Measurements from ENCODE around the gene PDE4B.

PDE4B gene

DNA sequence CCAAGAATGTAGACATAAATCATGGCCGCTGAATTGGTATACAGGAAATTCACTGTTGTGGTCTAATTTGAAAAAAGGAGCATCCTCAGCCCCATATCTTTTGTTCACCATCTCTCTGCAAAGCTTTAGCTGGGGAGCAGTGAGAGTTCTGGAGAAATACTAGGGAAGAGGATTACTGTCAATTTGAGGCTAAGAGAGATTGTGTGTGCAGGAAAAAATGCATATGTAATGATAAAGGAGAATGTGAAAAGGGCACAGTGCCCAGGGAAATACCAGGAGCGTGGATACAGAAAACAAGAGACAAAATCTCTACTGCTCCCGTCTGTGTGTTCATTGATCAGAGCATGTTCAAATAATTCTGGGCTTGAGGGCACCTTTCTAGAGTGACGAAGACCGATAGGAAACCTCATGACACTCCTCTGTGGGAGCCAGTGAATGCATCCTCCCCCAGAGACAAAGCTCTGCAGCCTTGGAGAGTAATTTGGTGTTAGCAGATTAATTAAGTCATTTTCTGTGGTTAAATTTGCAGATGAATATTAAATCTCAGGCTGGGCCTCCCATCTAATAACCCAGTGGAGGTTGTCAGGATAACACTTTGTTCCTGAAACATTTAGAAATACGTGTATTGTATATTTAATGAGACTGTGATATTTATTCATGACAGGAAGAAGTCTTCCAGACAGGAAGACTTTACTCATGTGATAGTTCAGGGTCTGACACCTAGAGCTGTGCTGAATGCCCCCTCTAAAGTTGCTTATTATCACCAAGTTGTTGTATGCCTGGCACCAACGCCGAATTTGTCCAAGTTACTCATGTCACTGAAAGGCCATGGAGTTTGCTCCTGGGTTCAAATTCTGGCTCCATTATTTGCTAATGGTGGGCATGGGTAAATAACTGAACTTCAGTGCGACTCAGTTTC is 453.9 kb downstream of the PDE4B start:
- DNase-seq: no peak

DNA sequence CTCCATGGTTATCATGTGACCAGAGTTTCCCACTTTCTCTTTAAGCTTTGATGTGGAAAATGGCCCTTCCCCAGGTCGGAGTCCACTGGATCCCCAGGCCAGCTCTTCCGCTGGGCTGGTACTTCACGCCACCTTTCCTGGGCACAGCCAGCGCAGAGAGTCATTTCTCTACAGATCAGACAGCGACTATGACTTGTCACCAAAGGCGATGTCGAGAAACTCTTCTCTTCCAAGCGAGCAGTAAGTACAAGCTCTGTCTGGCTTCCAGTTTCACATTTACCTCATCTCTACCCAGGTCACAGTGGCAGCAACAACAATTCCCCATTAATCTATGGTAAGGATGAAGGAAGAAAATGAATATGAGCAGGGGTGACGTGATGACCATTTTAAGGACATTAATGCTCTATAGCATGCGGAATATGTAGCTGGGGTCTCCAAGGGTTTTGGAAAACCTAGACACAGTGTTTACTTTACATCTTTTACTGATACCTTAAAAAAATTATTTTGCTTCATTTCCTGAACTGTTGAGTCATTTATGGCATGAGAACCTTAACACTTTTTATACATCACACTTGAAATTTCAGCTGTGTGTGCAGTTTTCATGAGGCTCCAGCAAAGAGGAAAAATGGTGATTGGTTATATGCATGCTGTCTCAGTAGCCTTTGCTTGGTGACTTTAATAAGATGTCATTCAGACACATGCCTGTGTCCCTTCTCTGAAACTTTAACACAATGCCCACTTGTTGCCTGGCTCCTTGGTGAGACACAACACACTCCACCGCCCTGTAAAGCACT is 454.9 kb downstream of the PDE4B start:
- DNase-seq: no peak

DNA sequence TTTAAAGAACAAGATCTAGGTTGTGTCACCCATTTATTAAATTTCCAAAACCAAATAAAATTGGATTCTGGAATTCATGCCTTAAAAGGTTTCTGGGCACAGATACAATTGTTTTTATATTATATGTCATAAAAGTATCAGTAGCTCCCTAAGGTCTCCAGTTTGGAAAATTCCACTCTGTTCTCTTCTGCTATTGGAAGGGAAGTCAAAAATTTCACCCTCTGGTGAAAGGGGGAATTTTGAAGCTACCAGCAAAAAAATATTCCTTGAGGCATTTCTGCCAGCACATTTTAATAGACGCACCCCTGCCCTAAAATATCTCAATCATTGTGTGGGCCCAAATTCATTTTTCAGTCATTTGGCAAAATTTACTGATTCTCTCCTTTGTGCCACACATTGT is 455.6 kb downstream of the PDE4B start:
- no peak for DNase-seq

DNA sequence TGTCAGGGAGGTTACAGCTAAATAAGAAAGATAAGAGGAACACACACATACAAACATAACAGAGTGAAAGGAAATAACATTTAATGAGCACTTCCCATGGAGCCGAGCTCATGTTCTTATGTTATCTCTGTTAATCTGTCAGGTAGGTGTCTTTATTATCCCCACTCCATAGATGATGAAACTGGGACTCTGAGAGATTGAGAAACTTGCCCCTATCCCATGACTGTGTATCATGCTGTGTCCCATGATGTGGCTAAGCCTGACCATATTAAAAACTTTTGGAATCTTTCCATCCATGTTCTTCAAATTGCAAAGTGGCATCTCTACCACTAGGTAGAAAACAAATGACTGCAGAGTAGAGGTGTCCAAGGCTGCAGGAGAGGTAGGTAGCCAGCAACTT is 456.1 kb downstream of the PDE4B start:
- no peak for DNase-seq

DNA sequence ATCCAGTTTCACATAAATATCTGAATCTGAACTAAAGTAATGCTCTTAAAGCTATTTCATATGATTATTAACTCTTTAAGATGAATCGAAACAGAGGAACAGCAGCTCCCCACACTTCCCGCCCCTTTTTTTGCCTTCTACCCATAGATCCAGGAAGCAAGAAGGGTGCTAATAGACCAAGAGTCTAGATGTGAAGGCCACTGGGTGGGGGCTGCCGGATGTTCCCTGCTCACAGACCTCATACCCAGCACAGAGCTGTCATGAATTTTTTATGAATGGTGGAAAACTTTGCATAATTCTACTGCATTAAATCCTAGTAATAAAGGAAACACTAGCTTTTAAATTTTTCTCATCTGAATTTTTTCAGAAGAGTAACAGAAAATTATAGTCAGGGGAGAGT is 457.4 kb downstream of the PDE4B start:
- no peak for DNase-seq

DNA sequence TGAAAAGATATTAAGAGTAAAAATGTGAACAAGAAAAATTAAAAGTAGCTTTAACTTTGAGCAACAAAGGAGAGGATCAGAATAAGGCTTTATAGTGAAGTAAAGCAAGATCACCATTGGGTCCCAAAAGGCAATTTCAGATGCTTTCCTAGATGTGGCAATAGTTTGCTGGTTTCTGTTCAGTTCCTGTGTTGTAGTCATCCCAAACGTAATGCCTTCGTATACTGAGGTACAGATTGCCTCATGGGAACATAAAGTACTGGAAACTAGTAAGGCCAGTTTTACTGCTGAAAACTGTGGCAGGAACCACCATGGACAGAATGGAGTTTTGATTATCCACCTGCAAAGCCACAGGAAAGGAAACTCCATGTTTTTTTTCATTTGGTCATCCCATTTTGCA is 457.8 kb downstream of the PDE4B start:
- DNase-seq: no peak

DNA sequence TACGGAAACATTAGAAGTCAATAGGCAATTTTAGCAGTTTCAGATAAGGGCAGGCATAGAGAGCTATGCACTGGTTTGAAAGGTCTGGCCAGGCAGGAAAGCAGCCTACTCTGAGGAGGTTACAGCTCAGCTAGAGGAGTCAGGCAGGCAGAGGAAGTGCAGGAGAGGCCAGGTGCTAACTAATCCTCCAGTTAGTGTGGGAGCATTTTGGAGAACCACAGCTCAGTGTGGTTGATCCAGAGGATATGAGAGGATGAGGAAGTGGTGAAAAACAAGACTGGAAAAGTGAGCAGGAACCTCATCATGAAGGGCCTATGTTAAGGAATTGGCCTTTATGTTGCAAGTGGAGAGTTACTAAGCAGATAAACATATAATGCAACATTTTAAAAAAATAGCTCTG is 458.9 kb downstream of the PDE4B start:
- no peak for DNase-seq

DNA sequence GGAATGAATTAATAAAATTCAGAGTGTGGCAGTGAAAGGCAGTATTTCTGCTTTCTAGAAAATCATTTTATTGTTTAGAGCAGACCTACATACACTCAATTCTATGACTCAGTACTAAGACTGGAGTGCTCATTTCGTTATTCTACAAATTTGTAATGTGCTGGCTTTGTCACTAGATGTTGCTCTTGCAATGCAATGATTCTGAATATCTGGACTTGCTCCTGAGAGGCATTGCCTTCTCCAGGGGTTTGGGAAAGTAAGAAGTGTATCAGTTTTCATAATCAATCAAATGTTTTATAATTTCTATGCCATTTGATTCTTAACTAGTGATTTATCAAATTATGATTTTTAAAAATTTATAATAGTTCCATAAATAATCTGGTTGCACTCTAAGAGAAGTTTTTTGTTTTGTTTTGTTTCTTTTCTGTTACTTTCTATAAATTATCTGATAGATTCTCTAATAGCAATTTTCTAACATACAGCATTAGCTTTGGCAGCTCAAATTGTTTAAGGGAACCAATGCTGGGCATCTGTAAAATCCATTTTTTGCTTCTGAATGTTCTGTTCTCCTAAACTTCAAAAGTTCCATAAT is 460.7 kb downstream of the PDE4B start:
- peak; percentile 55 for DNase-seq

DNA sequence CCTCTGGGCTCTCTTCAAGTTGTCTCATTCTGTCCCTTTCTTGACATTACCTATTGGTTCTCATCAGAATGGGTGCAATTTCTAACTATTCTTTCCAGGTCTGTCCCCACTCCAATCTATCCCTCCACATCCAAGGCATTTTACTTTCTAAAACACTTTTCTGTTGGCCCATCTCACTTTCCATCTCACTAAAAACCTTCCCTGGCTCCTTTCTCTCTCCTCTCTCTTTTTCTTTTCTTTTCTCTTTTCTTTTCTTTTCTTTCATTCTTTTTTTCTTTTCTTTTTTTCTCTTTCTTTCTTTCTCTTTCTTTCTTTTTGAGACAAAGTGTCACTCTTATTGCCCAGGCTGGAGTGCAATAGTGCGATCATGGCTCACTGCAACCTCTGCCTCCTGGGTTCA is 462.1 kb downstream of the PDE4B start:
- DNase-seq: no peak

DNA sequence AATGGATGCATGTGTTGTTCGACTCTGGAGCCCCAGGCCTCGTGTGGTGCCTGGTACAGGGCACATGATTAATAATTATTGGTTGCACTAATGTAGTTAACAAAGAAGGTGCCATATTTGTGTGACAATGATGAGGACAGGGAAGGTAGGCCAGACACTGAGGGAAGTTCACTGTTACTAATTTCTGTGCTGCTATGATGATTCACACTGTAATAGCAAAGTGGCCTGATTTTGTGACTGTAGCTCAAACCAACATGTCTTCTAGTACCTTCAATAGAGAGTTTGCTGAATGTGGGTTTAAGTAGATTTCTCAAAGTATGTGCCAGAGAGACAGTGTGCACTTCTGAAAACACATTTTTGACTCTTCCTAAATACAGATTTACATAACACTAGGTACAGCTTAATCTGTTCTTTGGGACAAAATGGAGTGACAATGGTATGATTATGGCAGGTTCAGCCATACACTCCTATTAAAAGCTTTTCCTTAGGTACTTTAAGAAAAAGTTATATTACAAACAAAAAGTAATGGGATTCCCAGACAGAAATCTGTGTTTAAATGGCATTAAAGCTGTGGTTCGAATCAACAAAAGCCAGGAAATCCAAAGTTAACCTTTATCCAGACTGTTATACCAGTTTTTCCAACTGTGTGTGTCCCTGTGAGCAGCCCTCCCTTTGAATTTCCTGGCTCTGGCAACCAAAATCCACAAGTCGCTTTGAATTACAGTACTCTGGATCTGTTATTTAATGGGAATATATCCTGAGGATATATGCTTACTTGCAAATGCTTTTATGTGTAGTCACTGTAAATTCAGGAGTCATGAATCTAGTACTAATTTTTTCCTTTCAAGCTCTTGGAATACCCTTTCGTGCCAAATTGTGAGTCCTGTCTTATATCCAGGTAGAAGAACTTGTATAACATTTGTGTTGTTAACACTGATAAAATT is 464.2 kb downstream of the PDE4B start:
- DNase-seq: no peak

DNA sequence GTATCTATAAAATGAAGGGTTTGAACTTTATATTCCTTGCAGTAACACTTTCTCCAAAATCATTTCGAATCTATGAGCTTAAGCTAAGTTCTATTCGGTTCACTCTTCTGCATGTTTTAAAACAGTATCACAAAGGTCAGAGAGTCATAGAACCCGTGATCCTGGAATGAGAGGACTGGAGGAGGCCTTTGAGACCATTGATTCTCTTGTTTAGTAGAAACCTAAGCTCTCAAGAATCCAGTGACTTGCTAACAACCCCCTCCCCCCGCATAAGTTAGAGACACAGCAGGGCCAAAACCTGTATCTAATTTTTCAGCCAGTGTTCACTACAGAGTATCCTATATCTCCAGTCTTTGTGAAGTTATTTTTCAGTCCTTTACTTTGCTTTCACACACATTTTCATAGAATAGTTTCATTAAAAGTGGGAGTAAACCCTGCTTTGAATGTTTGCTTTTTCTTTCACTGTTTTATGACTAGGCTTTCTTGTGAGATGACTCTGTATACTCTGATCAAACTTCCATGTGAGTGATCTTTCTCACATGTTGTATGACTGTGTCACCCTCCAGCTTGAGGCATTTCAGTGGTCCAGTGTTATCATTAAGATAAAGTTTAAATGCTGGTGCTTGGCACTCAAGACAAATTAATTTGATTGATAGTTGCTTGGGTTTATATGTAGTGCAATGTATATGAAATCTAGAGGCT is 465.9 kb downstream of the PDE4B start:
- no peak for DNase-seq

DNA sequence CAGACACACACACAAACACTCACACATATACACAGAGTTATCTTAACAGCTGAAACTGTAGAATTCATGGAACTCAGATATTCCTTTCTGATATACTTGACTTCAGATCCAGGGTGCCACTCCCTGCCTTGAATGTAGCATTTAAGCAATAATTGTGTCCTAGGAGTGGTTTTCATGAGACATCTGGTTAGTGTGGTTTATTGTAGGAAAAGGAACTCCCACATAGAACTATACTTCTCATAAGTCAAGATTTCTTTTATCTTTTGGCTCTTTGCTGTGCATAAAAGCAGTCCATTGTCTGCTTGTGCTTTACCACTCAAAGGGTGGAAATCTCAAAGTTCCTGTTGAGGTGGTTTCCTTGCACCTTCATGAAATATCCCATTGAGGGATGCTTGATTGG is 468.7 kb downstream of the PDE4B start:
- DNase-seq: no peak

DNA sequence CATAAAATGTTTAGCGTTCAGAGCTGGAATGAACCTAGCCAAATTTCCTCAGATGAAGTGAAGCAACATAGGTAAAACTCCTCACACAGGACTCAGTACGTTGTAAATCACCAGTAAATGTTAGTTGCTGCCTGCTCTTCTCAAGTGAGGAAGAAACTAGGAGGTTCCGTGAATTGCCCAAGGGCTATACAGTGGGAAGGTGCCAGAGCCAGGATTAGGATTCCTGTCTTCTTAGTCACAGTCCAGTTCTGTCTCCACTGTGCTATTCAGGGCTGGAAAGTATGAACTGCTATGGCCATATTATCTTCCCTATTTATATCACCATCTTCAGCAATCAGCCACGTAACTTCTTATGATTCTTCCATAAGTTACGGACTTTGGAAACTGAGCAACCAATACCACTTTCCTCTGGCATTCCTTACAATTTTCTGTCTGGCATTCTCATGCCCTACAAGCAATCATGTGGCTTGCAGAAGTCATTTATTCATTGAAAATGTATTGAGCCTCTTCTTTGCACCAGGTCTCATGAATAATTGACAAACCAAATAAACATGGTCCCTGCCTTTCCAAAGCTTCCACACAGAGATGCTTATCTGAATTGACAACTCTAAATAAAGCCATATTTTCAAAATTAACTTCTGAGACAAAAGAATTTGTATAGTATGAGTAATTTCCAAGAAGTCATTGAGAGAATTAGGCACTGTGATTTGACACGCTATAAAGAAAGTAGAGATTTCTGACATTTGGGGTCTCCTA is 469.7 kb downstream of the PDE4B start:
- DNase-seq: no peak

DNA sequence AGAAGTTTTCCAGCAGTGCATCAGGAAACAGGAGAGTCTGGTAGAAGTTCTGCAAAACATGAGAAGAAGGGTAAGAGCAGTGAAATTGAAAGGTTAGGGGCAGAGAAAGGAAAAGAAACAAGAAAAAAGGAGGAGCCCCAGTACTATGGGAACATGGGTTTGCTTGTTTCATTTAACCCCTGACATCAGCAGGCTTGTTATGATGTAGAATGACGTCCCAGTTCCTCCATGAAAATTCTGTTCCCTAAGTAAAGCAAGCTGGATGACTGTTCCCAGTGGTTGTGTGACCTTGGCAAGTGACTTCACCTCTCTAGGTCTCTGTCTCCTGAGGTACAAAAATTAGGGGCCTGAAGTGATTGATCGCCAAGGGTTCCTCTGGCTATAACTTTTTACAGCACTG is 472.6 kb downstream of the PDE4B start:
- no peak for DNase-seq

DNA sequence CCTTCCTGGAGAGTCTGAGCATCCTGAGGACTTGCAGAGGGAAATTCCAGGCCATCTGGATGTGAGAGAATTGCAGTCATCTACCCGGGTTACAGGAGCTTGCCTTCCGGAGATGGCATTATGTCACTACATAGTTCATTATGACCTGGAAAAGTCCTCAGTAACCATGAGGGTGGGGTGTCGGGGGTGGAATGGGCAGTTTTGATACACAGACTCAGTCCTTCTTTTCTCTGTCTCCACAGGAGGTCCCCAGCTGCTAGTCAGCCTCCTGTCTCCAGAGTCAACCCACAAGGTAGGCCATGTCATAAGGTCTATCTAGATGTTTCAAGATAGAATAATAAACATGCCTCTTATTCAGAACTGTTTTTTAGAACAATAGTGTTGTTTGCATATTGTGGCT is 473.1 kb downstream of the PDE4B start:
- DNase-seq: no peak

DNA sequence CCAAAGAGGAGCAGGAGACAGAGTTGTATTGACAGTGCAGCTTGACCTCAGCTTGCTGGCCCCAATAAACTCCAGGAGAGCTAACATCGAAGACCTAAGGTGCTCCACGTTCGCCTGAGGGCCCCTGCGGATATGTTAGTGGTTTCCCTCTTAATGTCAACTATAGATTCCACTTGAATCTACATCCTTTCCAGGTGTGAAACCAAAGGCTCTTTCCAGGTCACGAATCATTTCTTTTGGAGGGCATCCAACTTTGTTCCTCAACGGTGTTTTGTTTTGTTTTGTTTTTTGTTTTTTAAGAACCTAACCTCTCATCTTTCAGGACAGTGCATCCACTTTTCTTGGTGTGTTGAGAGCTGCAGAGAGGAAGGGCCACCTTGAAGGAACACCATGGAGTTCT is 473.7 kb downstream of the PDE4B start:
- DNase-seq: peak; percentile 57

DNA sequence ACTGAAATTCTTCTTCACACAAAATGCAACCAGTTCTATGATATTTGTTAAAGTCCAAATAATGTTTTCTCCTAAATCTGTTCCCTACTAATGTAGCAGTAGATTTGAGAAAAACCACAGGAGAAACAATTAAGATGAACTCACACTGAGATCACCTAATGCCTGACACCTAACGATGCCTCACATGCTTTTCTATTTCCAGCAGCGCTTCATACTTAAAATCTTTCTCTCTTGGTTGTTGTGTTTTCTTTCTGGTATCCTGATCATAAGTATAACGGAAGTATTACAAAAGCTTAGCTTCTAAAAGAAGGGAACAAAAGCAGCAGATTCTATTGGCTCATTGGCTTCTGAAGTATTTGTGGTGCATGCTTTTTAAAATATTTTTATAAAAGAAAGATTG is 474.1 kb downstream of the PDE4B start:
- DNase-seq: no peak

DNA sequence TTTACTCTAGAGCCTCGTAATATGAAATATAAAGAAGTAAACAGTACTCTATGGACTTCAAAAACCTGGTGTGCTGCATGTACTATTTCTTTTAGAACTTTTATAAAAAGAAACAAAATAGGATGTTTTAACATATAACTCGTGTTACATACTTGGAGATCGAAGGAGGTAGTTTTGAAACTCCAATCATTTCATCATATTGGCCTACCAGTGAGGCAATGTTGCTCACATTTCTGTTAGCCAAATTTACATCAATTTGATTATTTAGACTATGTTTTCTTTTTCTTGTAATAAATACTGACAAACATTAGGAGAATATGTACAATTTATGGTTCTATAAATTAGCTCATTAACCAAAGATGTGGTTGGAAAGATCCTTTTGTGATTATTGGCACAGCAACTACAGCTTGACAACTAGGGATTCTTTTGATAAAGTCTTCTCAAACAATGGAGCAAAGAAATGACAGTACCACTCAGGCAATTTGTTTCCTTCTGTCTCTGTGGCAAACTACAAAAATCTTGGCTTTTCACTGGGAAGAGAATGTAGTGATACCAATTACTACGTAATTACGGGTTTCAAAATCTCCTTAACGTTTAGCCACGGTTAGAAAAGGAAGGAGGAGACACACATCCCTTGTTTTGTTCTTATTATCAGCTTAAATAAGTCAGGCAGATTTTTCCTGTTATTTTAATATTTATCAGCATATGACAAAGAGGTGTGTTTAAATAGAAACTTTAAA is 474.7 kb downstream of the PDE4B start:
- no peak for DNase-seq

DNA sequence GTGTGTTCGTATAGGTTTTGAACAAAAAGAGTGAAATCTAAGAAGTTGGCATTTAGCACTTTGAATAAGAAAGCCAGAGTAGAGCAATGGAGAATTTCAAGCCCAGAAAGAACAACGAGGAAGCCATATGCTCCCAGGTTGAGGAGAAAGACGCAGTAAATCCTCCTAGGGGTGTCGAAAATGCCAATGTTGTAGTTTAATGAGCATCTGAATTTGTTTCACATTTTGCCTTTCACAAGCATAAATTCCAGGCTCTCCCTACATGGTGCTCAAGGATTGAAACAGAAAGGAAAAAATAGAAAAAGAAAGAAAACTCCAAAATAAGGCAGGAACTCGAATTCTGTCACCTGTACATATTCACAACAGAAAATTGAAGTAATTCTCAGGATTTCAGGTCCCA is 476.5 kb downstream of the PDE4B start:
- DNase-seq: no peak

DNA sequence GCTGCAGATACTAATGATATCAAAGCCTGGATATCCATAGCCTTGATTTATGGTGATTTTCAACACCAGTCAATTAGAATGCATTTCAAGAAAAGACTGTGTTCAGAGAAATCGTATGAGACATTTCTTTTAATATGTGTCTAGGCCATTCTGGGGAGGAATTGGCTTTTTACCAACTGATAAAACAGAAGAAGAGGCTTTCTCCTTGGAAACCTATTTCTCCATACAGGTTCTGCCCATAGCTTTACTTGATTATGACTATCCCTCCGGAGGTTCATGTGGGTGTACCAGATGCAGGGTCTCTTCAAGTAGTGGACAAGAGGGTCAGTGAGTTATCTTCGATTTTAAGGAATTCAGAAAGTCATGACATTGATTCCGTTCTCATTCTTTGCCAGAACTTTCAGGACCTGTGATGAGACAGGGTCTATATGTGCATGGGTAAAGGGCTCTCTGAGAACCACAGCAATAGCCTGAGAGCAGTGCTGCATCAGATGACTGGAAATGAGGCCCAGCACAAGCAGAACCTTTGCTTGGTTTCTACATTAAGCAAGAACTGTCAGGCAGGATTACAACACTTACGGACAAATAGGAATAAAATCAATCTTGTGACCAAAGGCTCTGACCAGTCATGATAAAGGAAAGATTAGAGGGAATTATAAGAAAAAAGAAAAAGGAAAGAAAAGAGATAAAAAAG is 477.6 kb downstream of the PDE4B start:
- no peak for DNase-seq
